Measurements from ENCODE around the gene ZC3H7B. TPM values are rescaled to one million over a fixed set of nuclear protein-coding genes. Genes with fewer than 3 reads are reported as not detected.

ZC3H7B gene
- total RNA-seq, 1 donor from 2014 or later: 66.7 TPM

GRCh38 chr22:41347066-41347859 lies 45.9 kb downstream of the ZC3H7B start:
- peaks cover 20% of the 10 kb centered on the region for H3K36me3 ChIP-seq (ENCODE audit: insufficient read depth, low read length)
- TF ChIP-seq, protein P1, sequence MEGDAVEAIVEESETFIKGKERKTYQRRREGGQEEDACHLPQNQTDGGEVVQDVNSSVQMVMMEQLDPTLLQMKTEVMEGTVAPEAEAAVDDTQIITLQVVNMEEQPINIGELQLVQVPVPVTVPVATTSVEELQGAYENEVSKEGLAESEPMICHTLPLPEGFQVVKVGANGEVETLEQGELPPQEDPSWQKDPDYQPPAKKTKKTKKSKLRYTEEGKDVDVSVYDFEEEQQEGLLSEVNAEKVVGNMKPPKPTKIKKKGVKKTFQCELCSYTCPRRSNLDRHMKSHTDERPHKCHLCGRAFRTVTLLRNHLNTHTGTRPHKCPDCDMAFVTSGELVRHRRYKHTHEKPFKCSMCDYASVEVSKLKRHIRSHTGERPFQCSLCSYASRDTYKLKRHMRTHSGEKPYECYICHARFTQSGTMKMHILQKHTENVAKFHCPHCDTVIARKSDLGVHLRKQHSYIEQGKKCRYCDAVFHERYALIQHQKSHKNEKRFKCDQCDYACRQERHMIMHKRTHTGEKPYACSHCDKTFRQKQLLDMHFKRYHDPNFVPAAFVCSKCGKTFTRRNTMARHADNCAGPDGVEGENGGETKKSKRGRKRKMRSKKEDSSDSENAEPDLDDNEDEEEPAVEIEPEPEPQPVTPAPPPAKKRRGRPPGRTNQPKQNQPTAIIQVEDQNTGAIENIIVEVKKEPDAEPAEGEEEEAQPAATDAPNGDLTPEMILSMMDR (IDR thresholded peaks at IDR 0.05; ENCODE audit: insufficient read depth, low read depth, low read length): no peak
- no peak for TF ChIP-seq EZH2 (IDR thresholded peaks at IDR 0.05; ENCODE audit: insufficient read depth, low read length)
- Mint-ChIP-seq H3K36me3 (ENCODE audit: low read depth, unreplicated experiment) (peaks cover 21% of the 10 kb centered on the region), H3K9me3 (ENCODE audit: unreplicated experiment) (no peaks in the 10 kb centered on the region), H3K27ac (ENCODE audit: unreplicated experiment) (no peak overlapping the region), H3K4me1 (ENCODE audit: low read depth, unreplicated experiment) (peaks cover 23% of the 10 kb centered on the region), H3K4me3 (ENCODE audit: unreplicated experiment) (no peak overlapping the region), H3K27me3 (ENCODE audit: low read depth, unreplicated experiment) (no peaks in the 10 kb centered on the region)
- H3K9ac ChIP-seq (ENCODE audit: low read length): no peak overlapping the region
- H2AFZ ChIP-seq (ENCODE audit: low read depth, low read length): no peak overlapping the region
- H3K4me2 ChIP-seq (ENCODE audit: low read length): no peak overlapping the region
- H3K4me3 ChIP-seq (ENCODE audit: insufficient read depth, low read depth, low read length): no peak overlapping the region
- FAIRE-seq (no peak), DNase-seq (ENCODE audit: low read depth) (no peak)
- H3K4me1 ChIP-seq (ENCODE audit: insufficient read depth, low read length): peaks cover 7% of the 10 kb centered on the region
- no peaks in the 10 kb centered on the region for H3K27me3 ChIP-seq (ENCODE audit: insufficient read depth, low read length)
- H3K9me3 ChIP-seq (ENCODE audit: insufficient read depth, low read depth, low read length): no peaks in the 10 kb centered on the region
- peaks cover 13% of the 10 kb centered on the region for H4K20me1 ChIP-seq (ENCODE audit: insufficient read depth, low read length)
- H3K79me2 ChIP-seq (ENCODE audit: insufficient read depth, low read length): no peaks in the 10 kb centered on the region
- no peak overlapping the region for H3K27ac ChIP-seq (ENCODE audit: low read depth, low read length)

- H3K27me3 Mint-ChIP-seq (ENCODE audit: low read depth, unreplicated experiment): no peaks in the 10 kb centered on the region
- H2AFZ ChIP-seq (ENCODE audit: low read depth, low read length): no peak overlapping the region
- peaks cover 20% of the 10 kb centered on the region for H3K36me3 ChIP-seq (ENCODE audit: insufficient read depth, low read length)
- peaks cover 7% of the 10 kb centered on the region for H3K4me1 ChIP-seq (ENCODE audit: insufficient read depth, low read length)
- H4K20me1 ChIP-seq (ENCODE audit: insufficient read depth, low read length): peaks cover 13% of the 10 kb centered on the region
- no peak overlapping the region for H3K27ac ChIP-seq (ENCODE audit: low read depth, low read length)
- no peak overlapping the region for H3K9ac ChIP-seq (ENCODE audit: low read length)
- no peaks in the 10 kb centered on the region for H3K9me3 ChIP-seq (ENCODE audit: insufficient read depth, low read depth, low read length)
- no peaks in the 10 kb centered on the region for H3K79me2 ChIP-seq (ENCODE audit: insufficient read depth, low read length)
- H3K27ac Mint-ChIP-seq (ENCODE audit: unreplicated experiment): no peak overlapping the region
- H3K36me3 Mint-ChIP-seq (ENCODE audit: low read depth, unreplicated experiment): peaks cover 18% of the 10 kb centered on the region
- H3K9me3 Mint-ChIP-seq (ENCODE audit: unreplicated experiment): no peaks in the 10 kb centered on the region
- H3K27me3 ChIP-seq (ENCODE audit: insufficient read depth, low read length): no peaks in the 10 kb centered on the region
- TF ChIP-seq EZH2 (IDR thresholded peaks at IDR 0.05; ENCODE audit: insufficient read depth, low read length): no peak
- TF ChIP-seq, protein P1 (IDR thresholded peaks at IDR 0.05; ENCODE audit: insufficient read depth, low read depth, low read length): no peak
- DNase-seq (ENCODE audit: low read depth) (no peak), FAIRE-seq (no peak)
- no peak overlapping the region for H3K4me2 ChIP-seq (ENCODE audit: low read length)
- no peak overlapping the region for H3K4me3 Mint-ChIP-seq (ENCODE audit: unreplicated experiment)
- H3K4me3 ChIP-seq (ENCODE audit: insufficient read depth, low read depth, low read length): no peak overlapping the region
- peaks cover 25% of the 10 kb centered on the region for H3K4me1 Mint-ChIP-seq (ENCODE audit: low read depth, unreplicated experiment)
Measured at GRCh38 chr22:41348964-41349484, 47.7 kb downstream of the ZC3H7B start.

DNA sequence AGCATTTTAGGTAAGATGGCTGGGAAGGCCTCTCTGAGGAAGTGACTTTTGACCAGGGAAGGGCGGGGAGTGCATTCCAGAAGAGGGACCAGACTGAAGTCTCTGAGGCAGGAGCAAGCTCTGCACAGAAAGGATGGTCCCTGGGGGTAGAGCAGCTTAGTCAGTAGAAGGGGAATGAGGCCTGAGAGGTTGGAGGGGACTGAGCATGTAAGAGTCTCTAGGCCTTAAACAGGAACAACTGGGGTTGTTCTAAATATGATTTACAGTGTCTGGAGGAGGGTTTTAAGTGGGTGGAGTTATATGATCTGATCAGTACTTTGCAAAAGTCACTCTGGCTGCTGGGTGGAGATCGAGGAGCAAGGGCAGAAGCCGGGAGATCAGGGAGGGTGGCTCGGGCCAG lies 48.8 kb downstream of the ZC3H7B start:
- H3K4me1 ChIP-seq (ENCODE audit: insufficient read depth, low read length): peaks cover 7% of the 10 kb centered on the region
- Mint-ChIP-seq H3K27ac (ENCODE audit: unreplicated experiment) (peak overlapping the region; percentile 51), H3K4me3 (ENCODE audit: unreplicated experiment) (peak overlapping the region; percentile 9), H3K4me1 (ENCODE audit: low read depth, unreplicated experiment) (peaks cover 25% of the 10 kb centered on the region), H3K27me3 (ENCODE audit: low read depth, unreplicated experiment) (no peaks in the 10 kb centered on the region), H3K36me3 (ENCODE audit: low read depth, unreplicated experiment) (peaks cover 19% of the 10 kb centered on the region), H3K9me3 (ENCODE audit: unreplicated experiment) (no peaks in the 10 kb centered on the region)
- TF ChIP-seq, protein P1 (IDR thresholded peaks at IDR 0.05; ENCODE audit: insufficient read depth, low read depth, low read length): no peak
- TF ChIP-seq EZH2 (IDR thresholded peaks at IDR 0.05; ENCODE audit: insufficient read depth, low read length): no peak
- no peaks in the 10 kb centered on the region for H3K79me2 ChIP-seq (ENCODE audit: insufficient read depth, low read length)
- no peak overlapping the region for H3K4me3 ChIP-seq (ENCODE audit: insufficient read depth, low read depth, low read length)
- no peak for DNase-seq (ENCODE audit: low read depth)
- H3K36me3 ChIP-seq (ENCODE audit: insufficient read depth, low read length): peaks cover 25% of the 10 kb centered on the region
- no peak overlapping the region for H3K4me2 ChIP-seq (ENCODE audit: low read length)
- FAIRE-seq: no peak
- H3K27ac ChIP-seq (ENCODE audit: low read depth, low read length): no peak overlapping the region
- H2AFZ ChIP-seq (ENCODE audit: low read depth, low read length): no peak overlapping the region
- no peak overlapping the region for H3K9ac ChIP-seq (ENCODE audit: low read length)
- no peaks in the 10 kb centered on the region for H3K27me3 ChIP-seq (ENCODE audit: insufficient read depth, low read length)
- peaks cover 13% of the 10 kb centered on the region for H4K20me1 ChIP-seq (ENCODE audit: insufficient read depth, low read length)
- no peaks in the 10 kb centered on the region for H3K9me3 ChIP-seq (ENCODE audit: insufficient read depth, low read depth, low read length)
